Stimulated activated CD8-positive, alpha-beta memory T cell treated with anti-CD3 and anti-CD28 coated beads, Interleukin-4, amount 100 ng/mL, for 4 hours (primary cell): ENCODE results near the gene VGLL4.

Source experiments
- DNase-seq, 2 donors: peaks; one replicate each; pipeline ENCODE4 v3.0.0-alpha.2; 2020; ENCODE audit warnings: low read depth in 2 of 2, low spot score in 1 of 2

VGLL4 gene

DNA sequence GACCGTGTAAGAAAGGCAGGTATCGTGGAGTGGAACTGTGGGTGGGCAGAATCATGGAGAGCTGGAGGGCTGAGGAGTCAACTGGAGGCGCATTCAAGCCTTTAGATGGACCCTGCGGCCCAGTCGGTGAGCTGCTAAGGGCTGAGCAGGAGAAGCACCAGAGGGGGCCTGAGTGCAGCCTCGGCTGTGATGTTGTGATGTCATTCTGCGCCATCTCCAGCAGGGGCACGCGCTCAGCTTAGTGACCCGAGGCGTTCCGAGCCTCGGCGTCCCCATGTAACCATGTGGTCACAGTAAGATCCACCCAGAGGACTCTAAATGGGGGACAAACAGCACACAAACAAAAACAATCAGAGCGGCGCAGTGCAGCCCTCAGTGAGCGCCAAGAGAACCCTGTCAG, 76.8 kb downstream of the VGLL4 start:
- no peak for DNase-seq

DNA sequence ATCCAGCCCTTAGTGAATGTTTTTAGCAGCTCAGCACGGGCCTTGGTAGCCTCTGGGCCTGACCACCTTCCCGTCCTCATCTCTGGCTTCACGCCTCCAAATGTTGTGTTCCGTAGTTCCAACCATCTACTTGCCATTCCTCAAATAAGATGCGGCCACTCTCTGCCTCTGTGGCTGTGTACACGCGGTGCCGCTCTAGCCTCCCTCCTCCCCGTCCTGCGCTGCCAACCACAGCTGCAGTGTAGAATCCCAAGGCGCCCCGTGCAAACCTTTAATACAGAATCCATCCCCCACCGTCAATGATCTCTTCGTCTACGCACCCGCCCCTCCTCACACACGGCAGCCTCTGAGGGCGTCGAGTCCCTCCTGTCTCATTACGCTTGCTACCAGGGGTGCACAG, 77.2 kb downstream of the VGLL4 start:
- no peak for DNase-seq

DNA sequence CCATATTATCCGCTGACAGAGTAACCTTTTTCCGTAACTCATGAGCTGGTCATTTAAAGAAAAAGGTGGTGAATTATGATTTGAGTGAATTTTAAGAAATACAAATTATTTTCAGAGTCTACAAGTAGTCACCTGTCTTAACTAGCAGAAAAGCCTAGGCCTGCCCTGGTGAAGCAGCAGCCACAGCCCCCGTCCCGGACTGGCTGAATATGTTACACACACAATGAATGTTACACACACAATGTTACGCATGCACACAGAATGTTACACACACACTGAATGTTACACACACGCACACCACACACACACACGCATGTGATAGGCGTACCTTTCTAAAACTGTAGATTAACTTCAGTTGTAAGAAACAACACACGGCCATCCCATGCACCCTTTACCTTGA, 77.8 kb downstream of the VGLL4 start:
- DNase-seq, result no peak

DNA sequence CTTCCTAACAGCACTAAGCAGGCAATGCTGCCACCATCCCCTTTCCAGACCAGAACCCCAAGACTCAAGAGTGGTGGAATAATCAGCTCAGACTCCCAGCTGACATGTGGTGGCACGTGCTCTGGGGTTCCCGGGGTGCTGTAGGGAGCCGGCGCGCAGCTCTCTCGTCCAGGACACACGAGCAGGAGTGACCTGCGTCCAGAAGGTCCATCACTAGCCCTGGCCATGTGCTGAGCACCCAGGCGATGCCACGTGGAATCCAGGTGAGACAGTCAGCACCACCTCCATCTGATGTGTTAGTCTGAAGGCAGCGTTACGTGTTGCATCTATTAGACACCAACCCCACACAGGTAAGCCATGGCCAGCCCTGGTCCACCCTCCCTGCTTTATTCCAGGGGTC, 78.2 kb downstream of the VGLL4 start:
- no peak for DNase-seq

DNA sequence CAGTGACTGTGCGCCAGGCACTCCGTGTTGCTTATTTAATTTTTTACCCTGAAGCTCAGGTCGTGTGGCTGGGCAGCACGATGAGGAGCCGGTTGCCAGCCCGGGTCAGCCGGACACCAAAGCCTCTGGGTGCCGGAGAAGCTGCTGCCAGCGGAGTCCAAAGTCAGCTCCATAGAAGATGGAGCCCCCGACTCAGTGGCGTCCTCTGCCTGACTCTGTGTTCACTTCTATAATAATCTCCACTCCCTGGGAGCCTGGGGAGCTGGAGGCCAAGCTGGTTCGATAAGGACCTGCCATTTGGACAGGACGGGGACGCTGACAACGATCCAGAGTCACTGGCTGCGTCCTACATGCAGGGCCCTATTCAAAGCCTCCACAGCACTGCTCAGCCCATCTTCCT, 78.6 kb downstream of the VGLL4 start:
- DNase-seq, result no peak

DNA sequence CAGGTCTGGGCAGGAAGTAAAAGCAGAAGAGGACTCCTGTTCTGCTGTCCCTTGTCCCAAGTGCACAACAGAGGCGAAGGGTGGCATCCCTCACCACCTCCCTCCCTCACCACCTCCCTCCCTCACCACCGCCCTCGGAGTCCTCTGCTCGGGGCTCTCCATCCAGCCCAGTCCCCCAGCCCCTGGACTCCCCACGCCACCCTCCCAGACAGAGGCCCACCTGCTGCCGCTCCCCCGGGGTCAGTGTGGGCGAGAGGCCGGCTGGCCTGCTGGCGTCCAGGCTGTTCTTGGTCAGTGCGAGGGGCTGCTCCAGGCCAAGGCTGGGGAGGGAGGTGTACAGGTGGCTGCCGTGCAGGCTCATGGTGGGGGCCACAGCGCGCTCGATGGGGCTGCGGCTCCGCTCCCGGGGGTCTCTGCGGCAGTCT, 79.1 kb downstream of the VGLL4 start:
- no peak for DNase-seq

GRCh38 chr3:11563865-11564185, 79.9 kb downstream of the VGLL4 start:
- DNase-seq, result no peak

- DNase-seq, result no peak
Observed at GRCh38 chr3:11563159-11563864, 80.4 kb downstream of the VGLL4 start.

DNA sequence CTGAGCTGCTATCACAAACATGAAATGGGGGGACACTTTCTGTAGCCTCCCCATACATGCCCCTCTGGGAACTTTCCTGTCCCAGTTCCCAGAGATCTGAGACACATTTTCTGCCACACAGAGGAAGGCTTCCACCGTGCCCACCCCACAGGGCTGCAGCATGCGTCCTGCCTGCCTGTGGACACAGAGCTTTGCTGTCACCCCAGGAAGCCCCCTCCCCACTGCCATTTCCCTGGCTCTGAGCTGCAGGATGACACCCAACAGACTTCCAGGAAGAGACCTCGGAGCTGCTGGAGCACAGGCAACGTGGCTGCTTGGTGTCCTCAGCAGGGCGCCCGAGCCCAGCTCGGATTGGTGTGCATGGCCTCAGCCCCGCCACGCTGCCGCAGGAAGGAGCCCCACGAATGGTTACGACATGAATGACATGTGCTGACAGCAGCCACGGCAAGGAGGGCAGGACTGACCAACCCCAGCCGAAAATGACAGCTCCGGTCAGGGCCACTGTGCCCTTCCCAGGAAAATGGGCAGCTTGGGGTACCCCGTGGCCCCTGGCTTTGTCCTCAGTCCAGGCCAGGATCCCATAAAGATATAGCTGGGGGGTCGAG, 81.3 kb downstream of the VGLL4 start:
- no peak for DNase-seq

GRCh38 chr3:11560746-11561145, 83.0 kb downstream of the VGLL4 start:
- no peak for DNase-seq

DNA sequence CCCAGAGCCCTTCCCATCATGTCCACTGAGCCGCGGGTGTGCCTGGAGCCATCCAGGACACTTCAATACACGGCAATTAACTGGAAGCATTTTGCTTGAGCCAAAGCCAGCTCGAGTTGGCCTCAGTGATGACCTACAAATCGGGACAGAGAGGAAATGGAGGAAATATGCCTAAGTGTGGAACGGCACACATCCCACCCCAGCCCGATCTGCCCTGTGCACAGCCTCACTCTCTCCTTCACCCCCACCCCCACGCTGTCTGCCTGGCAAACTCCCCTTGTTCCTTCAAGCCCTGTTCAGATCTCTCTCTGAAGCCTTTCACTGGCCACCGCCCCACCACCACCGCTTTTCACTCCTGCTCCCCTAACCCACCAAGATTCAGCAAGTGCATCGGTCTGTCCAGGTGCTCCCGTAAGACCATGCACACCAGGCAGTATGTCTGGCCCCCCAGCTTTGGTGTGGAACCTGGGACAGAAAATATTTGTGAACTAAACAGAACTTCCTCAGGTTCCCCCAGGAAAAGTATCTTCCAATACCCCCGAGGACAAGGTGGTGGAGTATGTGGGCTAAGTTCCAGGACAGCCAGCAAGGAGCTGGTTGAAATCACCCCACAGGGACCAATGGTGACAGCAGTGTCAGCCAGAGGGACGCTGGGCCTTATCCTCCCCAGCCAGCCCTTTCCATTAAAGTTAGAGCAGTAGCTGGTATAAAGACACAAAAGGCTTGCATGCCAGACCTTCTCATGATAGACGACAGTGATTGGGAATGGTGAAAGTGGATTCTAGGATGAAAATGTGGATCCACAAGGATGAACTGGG, 83.7 kb downstream of the VGLL4 start:
- no peak for DNase-seq

DNA sequence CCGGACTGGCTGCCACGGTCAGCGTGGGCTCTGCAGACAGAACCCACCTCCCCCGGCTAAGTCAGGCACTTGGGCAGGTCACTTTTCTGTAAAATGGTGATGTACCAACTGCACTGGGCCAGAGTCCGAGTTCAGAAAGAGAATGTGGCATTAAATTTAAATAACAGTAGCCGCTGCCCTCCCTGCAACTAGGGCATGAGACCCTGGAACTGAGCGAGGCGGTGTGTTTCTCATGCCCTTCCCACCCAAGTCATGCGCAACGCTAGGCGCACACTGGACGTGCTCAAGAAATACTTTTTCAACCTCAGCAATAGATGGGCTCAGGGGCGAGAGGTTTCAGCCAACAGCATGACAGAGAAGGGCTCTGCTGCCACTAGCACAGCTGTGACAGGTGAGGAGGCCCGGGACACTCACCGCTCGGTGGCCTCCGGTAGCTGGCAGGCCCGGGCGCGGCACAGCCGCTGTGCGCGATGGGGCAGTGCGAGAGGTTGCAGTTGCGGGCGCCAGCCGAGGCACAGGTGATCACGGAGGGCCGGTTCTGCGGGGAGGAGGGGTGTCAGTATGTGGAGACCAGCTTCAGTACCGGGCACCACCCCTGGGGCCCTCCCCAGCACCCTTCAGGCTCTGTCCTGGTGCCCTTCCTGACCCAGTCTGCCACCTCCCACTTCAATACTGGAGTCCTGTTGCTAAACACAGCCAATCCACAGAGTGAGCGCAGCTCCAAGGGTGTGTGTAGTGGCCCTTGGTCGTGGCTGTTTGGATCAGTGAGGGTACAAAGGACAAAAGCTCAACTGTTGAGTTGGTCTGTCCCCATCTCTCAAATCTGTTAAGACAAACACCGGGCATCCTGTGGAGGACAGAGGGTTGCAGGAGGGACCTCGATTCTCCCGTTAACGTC, 84.5 kb downstream of the VGLL4 start:
- no peak for DNase-seq

- DNase-seq, result no peak
Observed at GRCh38 chr3:11558411-11558903, 85.3 kb downstream of the VGLL4 start.

DNA sequence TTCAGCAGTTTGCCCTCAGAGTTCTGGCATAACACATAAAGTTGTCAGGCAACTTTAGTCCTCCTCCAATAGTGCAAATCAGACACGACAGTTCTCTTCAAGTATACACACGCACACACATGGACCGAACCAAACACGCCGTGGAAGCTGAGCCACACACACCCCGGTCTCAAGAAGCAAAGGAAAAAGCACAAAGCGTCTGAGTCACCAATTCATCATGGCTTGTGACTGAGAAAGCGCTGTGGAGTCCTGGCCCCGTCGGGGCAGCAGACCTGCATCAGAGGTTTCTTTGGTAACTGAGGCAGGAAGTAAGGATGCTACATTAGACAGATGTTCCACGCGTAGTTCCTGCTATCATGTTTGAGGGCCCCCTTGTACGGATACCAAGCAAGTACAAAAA, 85.7 kb downstream of the VGLL4 start:
- DNase-seq, result no peak

- no peak for DNase-seq
Observed at GRCh38 chr3:11556851-11557644, 86.7 kb downstream of the VGLL4 start.

DNA sequence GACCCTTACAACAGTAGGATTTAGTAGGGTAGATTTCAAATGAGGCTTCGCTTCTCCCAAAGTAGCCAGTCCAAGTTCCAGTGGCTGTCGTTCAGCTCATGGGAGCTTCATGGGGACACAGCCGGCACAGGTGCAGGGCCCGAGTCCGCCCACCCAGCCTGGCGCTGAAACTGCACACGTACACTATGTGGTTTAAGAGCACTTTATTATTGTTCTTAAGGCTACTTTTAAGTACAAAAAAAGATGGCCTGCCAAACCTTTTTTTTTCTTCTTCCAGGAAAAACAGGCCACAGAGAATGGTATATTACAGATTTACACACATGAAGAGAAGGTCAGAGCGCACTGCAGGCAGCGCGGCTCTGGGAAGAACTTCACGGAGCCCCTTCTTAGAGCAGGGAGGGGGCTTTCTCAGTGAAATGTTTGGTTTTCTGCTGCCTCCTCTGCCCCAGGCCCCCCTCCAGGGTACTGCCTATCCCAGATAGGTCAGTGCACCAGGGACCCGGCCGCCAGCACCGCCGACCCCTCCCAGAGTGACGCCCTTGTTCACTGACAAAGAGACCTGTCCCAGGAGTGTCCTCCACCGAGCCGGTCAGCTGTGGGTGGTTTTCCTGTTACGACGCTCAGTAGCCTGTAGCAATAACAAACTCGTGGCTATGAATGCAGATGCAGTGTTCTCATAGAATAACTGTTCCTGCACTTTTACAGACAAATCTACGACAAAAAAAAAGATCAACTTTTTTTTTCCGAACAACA, 87.7 kb downstream of the VGLL4 start:
- DNase-seq, result no peak

- DNase-seq, result no peak
Observed at GRCh38 chr3:11555211-11555782, 88.4 kb downstream of the VGLL4 start.

GRCh38 chr3:11554666-11555065, 89.0 kb downstream of the VGLL4 start:
- no peak for DNase-seq

- no peak for DNase-seq
Observed at GRCh38 chr3:11554236-11554610, 89.5 kb downstream of the VGLL4 start.
